LNCaP clone FGC (cell line): Measurements from ENCODE around the gene LZIC.

Source experiments
- DNase-seq: peaks from one replicate; pipeline ENCODE4 v3.0.0-alpha.2; 2011; ENCODE audit warnings: low read depth
- H3K4me3 ChIP-seq: 2 replicates; pipeline ENCODE4 v1.5.1; 2011; ENCODE audit warnings: mild to moderate bottlenecking, low read depth, low read length, control low read depth
- TF ChIP-seq, protein P1 (sequence below): IDR thresholded peaks from 2 replicates; pipeline ENCODE4 v1.5.1; 2012; ENCODE audit warnings: mild to moderate bottlenecking; ENCODE audit not compliant: control insufficient read depth, insufficient read depth; ENCODE audit errors: extremely low read depth

Gene LZIC

DNA sequence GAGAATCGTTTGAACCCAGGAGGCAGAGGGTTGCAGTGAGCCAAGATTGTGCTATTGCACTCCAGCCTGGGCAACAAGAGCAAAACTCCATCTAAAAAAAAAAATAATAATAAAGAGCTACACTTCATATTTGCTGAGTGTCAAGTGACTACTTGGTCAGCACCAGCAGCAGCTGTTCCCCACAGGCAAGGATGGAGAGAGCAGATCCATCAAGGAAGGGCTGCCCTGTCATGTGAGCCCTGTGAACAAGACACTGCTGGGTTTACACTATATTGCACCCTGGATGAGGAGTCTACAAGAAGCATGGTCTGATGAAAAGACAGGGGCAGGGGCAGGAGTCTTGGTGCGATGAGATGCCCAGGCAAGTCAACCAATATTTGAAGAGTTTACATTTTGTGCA lies 36.7 kb downstream of the LZIC start:
- no peak for DNase-seq
- TF ChIP-seq, protein P1, sequence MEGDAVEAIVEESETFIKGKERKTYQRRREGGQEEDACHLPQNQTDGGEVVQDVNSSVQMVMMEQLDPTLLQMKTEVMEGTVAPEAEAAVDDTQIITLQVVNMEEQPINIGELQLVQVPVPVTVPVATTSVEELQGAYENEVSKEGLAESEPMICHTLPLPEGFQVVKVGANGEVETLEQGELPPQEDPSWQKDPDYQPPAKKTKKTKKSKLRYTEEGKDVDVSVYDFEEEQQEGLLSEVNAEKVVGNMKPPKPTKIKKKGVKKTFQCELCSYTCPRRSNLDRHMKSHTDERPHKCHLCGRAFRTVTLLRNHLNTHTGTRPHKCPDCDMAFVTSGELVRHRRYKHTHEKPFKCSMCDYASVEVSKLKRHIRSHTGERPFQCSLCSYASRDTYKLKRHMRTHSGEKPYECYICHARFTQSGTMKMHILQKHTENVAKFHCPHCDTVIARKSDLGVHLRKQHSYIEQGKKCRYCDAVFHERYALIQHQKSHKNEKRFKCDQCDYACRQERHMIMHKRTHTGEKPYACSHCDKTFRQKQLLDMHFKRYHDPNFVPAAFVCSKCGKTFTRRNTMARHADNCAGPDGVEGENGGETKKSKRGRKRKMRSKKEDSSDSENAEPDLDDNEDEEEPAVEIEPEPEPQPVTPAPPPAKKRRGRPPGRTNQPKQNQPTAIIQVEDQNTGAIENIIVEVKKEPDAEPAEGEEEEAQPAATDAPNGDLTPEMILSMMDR, result no peak
- no peak overlapping the region for H3K4me3 ChIP-seq

- H3K4me3 ChIP-seq, result no peak overlapping the region
- TF ChIP-seq, protein P1, result no peak
- no peak for DNase-seq
These were observed 38.2 kb downstream of the LZIC start for GRCh38 chr1:9905010-9905409.

GRCh38 chr1:9904596-9904995 lies 38.6 kb downstream of the LZIC start:
- H3K4me3 ChIP-seq, result no peak overlapping the region
- TF ChIP-seq, protein P1, result no peak
- DNase-seq, result no peak

GRCh38 chr1:9903801-9904527 lies 39.2 kb downstream of the LZIC start:
- H3K4me3 ChIP-seq, result no peak overlapping the region
- TF ChIP-seq, protein P1, result no peak
- no peak for DNase-seq

- TF ChIP-seq, protein P1, result no peak
- H3K4me3 ChIP-seq, result no peak overlapping the region
- DNase-seq, result no peak
These were observed 41.1 kb downstream of the LZIC start for GRCh38 chr1:9902060-9902452.

- no peak for DNase-seq
- TF ChIP-seq, protein P1, result no peak
- H3K4me3 ChIP-seq, result no peak overlapping the region
These were observed 41.8 kb downstream of the LZIC start for GRCh38 chr1:9901148-9902059.
